Measurements from ENCODE around the gene SPDEF. TPM values are rescaled to one million over a fixed set of nuclear protein-coding genes. Genes with fewer than 3 reads are reported as not detected.

Gene SPDEF
- total and polyA plus RNA-seq, 2 donors (not counting 1 experiment from before 2014, with no cell fraction given): 0.10 TPM; not detected in 1

DNA sequence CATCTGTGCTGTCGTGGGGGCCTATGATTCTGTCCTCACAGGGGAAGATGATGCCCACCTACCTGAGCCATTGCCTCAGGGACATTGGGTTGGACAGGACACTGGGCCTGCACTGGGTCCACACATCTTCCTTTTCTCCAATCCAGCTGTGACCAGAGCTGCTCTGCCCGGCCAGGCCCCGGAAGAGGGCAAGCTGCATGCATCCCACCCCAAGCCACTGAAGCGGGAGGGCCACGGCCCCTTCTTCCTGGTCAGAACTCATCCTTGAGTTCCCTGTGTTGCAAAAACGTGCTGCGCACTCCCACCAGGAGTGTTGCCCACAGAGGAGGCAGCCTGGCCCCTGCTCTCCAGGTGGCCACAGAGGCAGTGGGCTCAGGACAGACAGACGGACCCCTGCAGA, 38.2 kb downstream of the SPDEF start:
- CTCF ChIA-PET: no interaction called here

DNA sequence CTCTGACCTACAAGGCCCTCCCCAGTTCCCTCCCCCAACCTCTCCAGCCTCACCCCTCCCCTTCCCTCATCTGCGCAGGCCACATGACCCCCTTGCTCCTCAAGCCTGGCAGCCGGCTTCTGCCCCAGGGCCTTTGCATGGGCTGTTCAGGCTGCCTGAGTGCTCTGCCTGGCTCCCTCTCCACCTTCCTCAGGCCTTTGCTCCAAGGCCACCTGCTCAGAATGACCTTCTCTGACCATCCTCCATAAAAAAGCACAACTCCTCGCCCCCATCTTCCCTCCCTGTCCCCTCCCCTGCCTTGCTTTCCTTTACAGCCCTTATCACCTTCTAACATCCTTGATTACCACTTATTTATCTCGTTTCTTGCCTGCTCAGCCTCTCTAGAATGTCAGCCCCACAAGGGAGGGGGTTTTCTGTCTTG, 38.7 kb downstream of the SPDEF start:
- intact Hi-C loops (cut with micrococcal nuclease): no loop called here
- TF ChIP-seq EZH2 (IDR thresholded peaks at IDR 0.05; ENCODE audit: borderline replicate concordance, insufficient read depth, low read depth, low read length, poor library complexity, severe bottlenecking): no peak
- TF ChIP-seq, protein P1, sequence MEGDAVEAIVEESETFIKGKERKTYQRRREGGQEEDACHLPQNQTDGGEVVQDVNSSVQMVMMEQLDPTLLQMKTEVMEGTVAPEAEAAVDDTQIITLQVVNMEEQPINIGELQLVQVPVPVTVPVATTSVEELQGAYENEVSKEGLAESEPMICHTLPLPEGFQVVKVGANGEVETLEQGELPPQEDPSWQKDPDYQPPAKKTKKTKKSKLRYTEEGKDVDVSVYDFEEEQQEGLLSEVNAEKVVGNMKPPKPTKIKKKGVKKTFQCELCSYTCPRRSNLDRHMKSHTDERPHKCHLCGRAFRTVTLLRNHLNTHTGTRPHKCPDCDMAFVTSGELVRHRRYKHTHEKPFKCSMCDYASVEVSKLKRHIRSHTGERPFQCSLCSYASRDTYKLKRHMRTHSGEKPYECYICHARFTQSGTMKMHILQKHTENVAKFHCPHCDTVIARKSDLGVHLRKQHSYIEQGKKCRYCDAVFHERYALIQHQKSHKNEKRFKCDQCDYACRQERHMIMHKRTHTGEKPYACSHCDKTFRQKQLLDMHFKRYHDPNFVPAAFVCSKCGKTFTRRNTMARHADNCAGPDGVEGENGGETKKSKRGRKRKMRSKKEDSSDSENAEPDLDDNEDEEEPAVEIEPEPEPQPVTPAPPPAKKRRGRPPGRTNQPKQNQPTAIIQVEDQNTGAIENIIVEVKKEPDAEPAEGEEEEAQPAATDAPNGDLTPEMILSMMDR (IDR thresholded peaks at IDR 0.05): no peak
- H3K27me3 Mint-ChIP-seq: peaks cover 11% of the 10 kb centered on the region
- Histone ChIP-seq H2AFZ (ENCODE audit: insufficient read depth, low read depth, low read length, poor library complexity, severe bottlenecking) (no peak overlapping the region), H3K36me3 (replicated peaks in 1 of 2; ENCODE audit: control extremely low read depth in 1 of 2, control insufficient read depth in 1 of 2, extremely low read depth in 1 of 2, insufficient read depth in 2 of 2, low read length in 1 of 2) (no peaks in the 10 kb centered on the region), H3K9ac (ENCODE audit: low read length) (no peak overlapping the region), H3K79me2 (ENCODE audit: control insufficient read depth, insufficient read depth, low read length) (no peaks in the 10 kb centered on the region), H4K20me1 (ENCODE audit: control insufficient read depth, insufficient read depth, low read length, poor library complexity, severe bottlenecking) (no peaks in the 10 kb centered on the region), H3K27ac (ENCODE audit: low read length in 2 of 2) (no peak overlapping the region), H3K27me3 (replicated peaks in 1 of 4; ENCODE audit: control extremely low read depth in 1 of 4, control insufficient read depth in 3 of 4, insufficient read depth in 4 of 4, low read length in 3 of 4) (peaks cover 0 to 10% (median 0%) of the 10 kb centered on the region in 4 experiments), H3K9me3 (ENCODE audit: control extremely low read depth in 1 of 3, control insufficient read depth in 2 of 3, insufficient read depth in 1 of 3, low read length in 2 of 3) (peaks cover 0 to 2% (median 0%) of the 10 kb centered on the region in 3 donors), H3K4me1 (ENCODE audit: control insufficient read depth in 2 of 2, insufficient read depth in 2 of 2, low read length in 2 of 2) (peaks cover 6 to 7% of the 10 kb centered on the region in 2 donors), H3K4me3 (ENCODE audit: control extremely low read depth in 1 of 5, extremely low read depth in 1 of 5, insufficient read depth in 1 of 5, low read depth in 2 of 5, low read length in 4 of 5) (no peak overlapping the region), H3K4me2 (replicated peaks; ENCODE audit: low read depth, low read length, poor library complexity, severe bottlenecking) (no peak overlapping the region)
- H3K4me3 Mint-ChIP-seq: no peak overlapping the region
- 97% methylated on average over 3 of the region's 4 CpGs for WGBS (ENCODE audit: insufficient coverage)
- no peak for ATAC-seq (ENCODE audit: low read depth)
- H3K9me3 Mint-ChIP-seq (ENCODE audit: insufficient read depth): no peaks in the 10 kb centered on the region
- CTCF ChIA-PET: no interaction called here
- H3K4me1 Mint-ChIP-seq: peaks cover 5% of the 10 kb centered on the region
- no peak overlapping the region for H3K27ac Mint-ChIP-seq
- POLR2A ChIA-PET: no interaction called here
- no peak for DNase-seq

More for the DNA sequence above, 38.2 kb downstream of the SPDEF start:
- H3K9me3 ChIP-seq (ENCODE audit: control extremely low read depth in 1 of 3, control insufficient read depth in 2 of 3, insufficient read depth in 1 of 3, low read length in 2 of 3): peaks cover 0 to 2% (median 0%) of the 10 kb centered on the region in 3 donors
- Mint-ChIP-seq H3K27me3 (peaks cover 11% of the 10 kb centered on the region), H3K4me1 (peaks cover 5% of the 10 kb centered on the region), H3K9me3 (ENCODE audit: insufficient read depth) (no peaks in the 10 kb centered on the region), H3K4me3 (no peak overlapping the region), H3K27ac (no peak overlapping the region)
- POLR2A ChIA-PET: no interaction called here
- H3K4me3 ChIP-seq (ENCODE audit: control extremely low read depth in 1 of 5, extremely low read depth in 1 of 5, insufficient read depth in 1 of 5, low read depth in 2 of 5, low read length in 4 of 5): no peak overlapping the region
- H3K4me2 ChIP-seq (replicated peaks; ENCODE audit: low read depth, low read length, poor library complexity, severe bottlenecking): no peak overlapping the region
- no peak overlapping the region for H2AFZ ChIP-seq (ENCODE audit: insufficient read depth, low read depth, low read length, poor library complexity, severe bottlenecking)
- peaks cover 6 to 7% of the 10 kb centered on the region in 2 donors for H3K4me1 ChIP-seq (ENCODE audit: control insufficient read depth in 2 of 2, insufficient read depth in 2 of 2, low read length in 2 of 2)
- peaks cover 0 to 10% (median 0%) of the 10 kb centered on the region in 4 experiments for H3K27me3 ChIP-seq (replicated peaks in 1 of 4; ENCODE audit: control extremely low read depth in 1 of 4, control insufficient read depth in 3 of 4, insufficient read depth in 4 of 4, low read length in 3 of 4)
- no peaks in the 10 kb centered on the region for H4K20me1 ChIP-seq (ENCODE audit: control insufficient read depth, insufficient read depth, low read length, poor library complexity, severe bottlenecking)
- ATAC-seq (ENCODE audit: low read depth) (no peak), DNase-seq (no peak)
- 95% methylated on average over 7 of the region's 8 CpGs for WGBS (ENCODE audit: insufficient coverage)
- TF ChIP-seq, protein P1 (IDR thresholded peaks at IDR 0.05): no peak
- no peak for TF ChIP-seq EZH2 (IDR thresholded peaks at IDR 0.05; ENCODE audit: borderline replicate concordance, insufficient read depth, low read depth, low read length, poor library complexity, severe bottlenecking)
- no peaks in the 10 kb centered on the region for H3K36me3 ChIP-seq (replicated peaks in 1 of 2; ENCODE audit: control extremely low read depth in 1 of 2, control insufficient read depth in 1 of 2, extremely low read depth in 1 of 2, insufficient read depth in 2 of 2, low read length in 1 of 2)
- no peaks in the 10 kb centered on the region for H3K79me2 ChIP-seq (ENCODE audit: control insufficient read depth, insufficient read depth, low read length)
- no peak overlapping the region for H3K27ac ChIP-seq (ENCODE audit: low read length in 2 of 2)
- intact Hi-C loops (cut with micrococcal nuclease): no loop called here
- H3K9ac ChIP-seq (ENCODE audit: low read length): no peak overlapping the region

Measured in B cell (primary cell).